ENCODE results near the gene ACOT11.
A peak's percentile ranks its signal among the peaks of the same experiment; 100 is the strongest.
"Not testable (repeated sequence)": the region's sequence is repeated elsewhere in the genome, so short reads cannot be mapped to it uniquely, and the experiment has no call there.

The ACOT11 gene

DNA sequence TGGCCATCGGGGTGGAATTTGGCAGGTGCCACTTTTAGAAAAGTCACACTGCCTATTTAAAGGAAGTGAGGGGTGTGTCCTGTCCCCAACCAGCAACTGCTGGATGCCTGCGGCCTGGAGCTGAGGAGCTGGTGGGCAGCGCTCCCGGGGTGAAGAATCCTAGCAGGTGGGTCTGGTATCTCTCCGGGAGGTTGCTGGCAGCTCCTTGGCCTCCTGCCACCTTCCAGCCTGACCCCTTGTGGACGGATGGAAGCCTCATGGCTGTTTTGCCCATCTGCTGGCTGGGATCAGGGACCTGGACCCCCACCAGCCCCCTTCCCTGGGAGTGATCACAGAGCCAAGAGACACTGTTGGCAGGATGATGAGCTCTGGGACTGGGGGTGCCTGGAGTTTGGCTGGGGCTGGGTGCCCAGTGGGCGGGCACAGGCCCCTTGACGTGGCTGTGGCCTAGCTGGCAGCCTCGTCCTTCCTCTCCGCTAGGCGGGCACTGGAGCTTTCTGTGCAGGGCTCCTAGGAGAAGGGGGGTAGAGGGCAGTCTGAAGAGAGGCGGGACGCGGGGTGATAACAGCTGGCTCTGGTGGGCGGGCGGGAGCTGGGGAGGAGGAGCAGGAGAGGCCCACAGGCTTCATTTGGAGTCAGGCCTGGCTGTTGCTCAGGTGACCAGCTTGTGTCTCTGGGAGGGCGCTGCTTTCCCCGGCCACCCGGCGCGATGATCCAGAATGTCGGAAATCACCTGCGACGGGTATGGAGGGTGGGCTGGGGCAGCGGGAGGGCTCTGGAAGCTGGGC is at the start of gene ACOT11:
TSS of gene ACOT11 (plus strand) at position 628 of the 788 bp plus-strand sequence. CDS start at position 710, 82 bp downstream.
- peak in 54 of 56 donors; percentile 36 to 90 (median 77) for DNase-seq

DNA sequence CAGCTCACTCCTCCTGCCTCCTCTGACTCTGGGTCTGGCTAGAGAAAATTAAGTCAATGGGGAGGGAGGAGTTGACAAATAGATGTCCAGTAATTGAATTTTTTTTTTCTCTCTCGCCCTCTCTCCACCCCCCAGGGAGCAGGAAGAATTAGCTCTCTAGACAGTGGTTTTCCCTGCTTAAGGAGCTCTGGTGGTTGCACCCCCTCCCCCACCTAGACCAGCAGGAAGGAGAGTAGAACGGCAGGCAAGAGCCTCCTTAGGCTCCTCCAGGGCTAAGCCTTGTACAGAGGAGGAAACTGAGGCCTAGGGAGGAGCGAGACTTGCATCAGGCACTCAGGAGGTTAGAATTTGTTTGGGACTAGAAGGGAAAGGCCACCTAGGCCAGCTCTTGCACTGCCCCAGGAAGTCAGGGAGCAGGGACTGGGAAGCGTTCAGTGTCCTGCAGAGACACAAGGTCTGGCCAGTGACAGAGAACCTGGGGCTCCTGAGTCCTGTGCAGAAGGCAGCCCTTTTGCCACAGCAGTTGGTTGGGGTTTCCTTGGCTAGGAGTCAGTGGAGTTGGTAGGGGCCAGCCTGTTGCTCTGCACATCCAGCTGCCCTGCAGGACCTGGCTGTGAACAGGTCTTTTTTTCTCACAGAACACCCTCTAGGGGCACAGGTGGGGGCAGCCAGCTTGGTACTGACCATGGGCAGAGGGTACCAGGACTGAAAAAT is 49.5 kb upstream of the ACOT11 start:
- DNase-seq: no peak

DNA sequence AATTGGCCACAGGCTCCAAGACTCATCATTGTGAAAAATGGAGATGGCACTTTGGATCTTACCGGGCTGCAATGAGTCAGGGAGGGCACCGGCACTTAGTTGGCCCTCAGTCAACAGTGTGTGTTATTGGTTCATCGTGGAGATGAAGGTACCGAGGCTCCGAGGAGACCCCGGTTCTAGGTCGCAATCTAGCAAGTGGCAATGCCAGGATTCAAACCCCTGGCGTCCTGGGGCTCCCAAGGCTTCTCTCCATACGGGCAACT is 49.0 kb upstream of the ACOT11 start:
- DNase-seq: no peak

- peak in 21 of 56 donors; percentile 5 to 66 (median 31) for DNase-seq
These were observed 48.5 kb upstream of the ACOT11 start for GRCh38 chr1:54499360-54500106.

- no peak for DNase-seq
These were observed 48.0 kb upstream of the ACOT11 start for GRCh38 chr1:54500107-54500431.

GRCh38 chr1:54501849-54502248 is 46.2 kb upstream of the ACOT11 start:
- DNase-seq: no peak

DNA sequence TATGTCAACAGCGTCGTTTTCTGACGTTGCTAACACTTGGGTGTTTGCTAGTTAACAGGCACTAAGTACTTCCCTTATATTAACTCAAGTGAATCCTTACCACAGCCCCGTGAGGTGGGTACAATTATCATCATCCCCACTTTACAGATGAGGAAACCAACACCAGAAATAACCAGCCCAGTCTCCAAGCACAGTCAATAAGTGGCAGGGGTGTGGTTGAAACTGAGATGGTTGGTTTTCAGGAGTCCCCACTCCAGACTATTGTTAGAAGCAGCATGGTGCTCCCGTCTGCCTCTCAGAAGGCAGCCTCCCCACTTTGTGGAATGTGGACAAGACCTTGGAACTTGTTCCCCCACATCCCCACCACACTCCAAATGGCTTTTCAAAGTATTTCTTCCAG is 45.7 kb upstream of the ACOT11 start:
- no peak for DNase-seq

DNA sequence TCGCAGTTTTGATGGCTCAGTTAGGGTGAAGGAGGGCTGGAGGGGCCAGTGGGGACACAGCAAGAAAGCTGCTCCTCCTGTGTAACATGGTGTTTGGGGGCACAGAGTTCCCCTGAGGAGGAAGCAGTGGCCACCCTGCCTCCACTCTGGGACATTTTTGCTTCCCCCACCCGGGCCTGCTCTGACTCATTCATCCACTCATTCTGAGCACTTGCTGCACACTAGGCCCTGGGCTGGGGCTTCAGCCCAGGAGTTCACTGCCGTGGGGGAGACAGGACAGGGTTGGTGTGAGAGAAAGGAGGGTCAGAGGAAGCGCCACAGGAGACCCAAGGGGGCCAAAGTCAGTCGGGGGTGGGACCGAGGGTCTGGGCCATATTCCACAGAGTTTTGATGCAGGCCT is 41.4 kb upstream of the ACOT11 start:
- DNase-seq: no peak

DNA sequence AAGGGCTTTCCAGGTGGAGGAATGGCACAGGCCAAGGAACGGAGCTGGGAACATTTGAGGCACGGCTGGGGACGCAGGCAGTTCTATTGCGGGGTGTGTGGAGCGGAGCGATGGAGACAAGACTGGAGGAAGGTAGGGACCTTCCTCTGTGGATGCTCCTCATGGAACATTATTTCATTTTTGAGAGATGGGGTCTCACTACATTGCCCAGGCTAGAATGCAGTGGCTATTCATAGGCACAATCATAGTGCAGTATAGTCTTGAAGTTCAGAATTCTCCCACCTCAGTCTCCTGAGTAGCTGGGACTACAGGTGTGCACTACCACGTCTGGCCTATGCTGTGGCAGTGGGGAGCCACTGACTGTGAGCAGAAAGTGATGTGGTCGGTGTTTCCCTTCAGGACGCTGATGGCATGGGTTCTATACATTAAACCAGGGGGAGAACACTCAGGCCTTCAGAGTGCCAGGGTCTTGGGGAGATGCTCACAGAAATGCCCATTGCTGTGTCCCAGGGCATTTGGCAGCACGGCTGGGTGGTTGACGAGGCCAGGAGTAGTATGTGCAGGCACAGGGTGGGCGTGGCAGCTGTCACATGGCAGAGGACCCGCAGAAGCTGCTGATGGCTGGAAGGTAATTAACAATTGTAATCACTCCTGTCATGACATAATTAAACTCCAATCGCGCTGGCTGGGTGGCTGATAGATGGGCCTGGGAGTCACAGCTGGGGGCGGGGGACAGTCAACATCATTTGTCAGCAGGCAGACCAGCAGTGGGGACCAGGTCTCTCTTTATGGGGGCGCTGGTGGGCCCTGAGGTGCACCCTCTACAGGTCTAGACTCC is 40.8 kb upstream of the ACOT11 start:
- no peak for DNase-seq

DNA sequence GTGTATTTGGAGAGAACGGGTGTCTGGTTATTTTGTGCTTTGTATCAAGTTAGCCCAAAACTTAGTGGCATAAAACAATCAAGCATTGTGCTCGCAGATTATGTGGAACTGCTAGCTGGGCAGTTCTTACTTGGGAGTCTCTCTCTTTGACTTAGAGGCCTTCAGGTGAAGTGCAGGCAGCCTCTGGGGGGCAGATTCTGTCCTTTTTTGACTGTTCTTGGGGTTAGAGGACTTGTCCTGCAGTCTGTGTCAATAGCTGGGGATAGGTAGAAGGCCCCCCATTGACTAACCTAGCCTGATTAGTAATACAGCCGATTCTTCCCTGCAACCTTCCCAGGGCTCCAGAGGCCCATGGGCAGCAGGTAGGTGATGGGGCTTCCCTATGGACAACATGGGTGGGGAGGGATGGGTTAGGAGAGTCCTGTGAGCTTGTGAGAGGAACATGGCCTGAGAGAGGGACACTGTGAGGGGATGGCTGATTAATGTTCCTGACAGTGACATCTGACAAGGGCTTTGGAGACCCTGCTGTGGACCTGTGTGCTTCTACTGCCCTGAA is 37.2 kb upstream of the ACOT11 start:
- DNase-seq: no peak

DNA sequence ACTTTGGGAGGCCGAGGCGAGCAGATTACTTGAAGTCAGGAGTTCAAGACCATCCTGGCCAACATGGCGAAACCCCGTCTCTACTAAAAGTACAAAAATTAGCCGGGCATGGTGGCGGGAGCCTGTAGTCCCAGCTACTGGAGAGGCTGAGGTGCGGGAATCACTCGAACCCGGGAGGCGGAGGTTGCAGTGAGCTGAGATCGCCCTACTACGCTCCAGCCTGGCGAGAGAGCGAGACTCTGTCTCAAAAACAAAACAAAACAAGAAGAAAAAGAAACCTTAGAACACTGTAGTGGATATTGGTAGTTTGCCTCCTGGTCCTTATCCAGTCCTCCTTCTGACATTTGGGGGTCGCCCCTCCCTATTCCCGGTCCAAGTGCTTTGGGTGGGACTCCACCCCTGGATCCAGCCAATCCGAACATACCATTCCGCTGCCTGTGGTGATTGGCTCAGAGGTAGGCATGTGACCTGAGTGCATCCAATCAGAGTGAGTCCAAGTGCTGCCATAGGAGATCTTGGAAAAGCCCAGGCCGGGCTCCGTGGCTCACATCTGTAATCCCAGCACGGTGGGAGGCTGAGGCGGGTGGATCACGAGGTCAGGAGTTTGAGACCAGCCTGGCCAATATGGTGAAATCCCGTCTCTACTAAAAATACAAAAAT is 34.0 kb upstream of the ACOT11 start:
- DNase-seq: not testable (repeated sequence)

DNA sequence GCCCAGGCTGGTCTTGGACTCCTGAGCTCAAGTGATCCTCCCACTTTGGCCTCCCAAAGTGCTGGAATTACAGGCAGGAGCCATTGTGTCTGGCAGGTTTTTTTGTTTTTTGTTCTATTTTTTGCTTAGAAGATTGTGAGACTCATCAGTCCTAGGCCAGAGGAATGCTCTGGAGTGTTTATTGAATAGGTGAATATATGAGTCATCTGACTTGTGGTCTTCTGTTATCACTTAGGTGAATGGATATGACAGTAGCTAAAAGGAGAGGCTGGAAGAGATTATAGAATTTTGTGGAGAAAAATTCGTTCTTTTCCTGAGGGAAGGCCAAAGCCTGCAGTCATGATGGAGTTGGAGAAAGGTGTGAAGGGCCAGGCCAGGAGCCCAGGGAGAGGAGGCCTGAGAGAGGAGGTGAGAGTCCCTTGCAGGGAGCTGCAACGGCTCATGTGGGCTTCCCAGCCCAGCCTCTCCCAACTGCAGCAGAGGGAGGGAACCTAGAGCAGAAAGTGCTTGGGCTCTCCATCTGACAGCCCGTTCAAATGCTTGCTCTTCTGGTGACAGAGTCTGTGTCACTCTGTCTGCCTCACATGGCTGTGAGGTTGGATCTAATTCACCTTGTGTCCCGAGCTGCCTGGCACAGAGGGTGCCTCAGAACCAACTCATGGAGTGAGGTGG is 31.6 kb upstream of the ACOT11 start:
- DNase-seq: no peak

DNA sequence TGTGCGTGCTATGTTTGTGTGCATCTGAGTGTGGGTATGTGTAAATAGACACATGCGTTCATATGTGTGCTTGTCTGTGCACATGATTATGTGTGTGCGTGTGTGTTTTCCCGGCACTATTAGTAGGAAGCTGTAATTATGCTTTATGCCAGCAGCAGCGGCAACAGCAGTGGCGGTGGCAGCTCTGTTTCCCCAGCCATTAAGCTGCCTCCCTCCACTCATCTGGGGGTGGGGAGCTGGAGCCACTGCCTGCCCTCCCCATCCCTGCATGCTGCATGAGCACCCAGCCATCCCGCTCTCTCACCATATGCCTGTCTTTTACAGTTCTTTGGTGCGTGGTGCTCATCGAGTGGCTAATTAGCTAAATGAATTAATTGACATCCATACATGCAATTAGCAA is 30.5 kb upstream of the ACOT11 start:
- DNase-seq: no peak

GRCh38 chr1:54518489-54518888 is 29.5 kb upstream of the ACOT11 start:
- DNase-seq: no peak

DNA sequence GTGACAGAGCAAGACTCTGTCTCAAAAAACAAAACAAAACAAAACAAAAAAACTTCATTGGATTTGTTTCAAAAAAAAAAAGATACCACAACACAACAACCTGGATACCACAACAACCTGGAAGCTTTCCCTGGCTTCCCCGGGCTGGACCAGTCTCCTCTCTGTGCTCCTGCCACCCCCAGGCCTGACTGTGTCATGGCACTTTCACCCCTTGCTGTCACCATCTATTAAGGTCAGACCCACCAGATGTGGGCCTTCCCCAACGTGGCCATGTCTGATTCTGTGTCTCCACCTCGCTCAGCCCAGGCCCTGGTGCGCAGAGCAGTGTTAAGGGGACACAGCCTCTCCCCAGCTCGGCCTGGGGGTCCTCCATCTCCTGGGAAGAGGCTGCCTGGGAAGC is 28.3 kb upstream of the ACOT11 start:
- DNase-seq: no peak

DNA sequence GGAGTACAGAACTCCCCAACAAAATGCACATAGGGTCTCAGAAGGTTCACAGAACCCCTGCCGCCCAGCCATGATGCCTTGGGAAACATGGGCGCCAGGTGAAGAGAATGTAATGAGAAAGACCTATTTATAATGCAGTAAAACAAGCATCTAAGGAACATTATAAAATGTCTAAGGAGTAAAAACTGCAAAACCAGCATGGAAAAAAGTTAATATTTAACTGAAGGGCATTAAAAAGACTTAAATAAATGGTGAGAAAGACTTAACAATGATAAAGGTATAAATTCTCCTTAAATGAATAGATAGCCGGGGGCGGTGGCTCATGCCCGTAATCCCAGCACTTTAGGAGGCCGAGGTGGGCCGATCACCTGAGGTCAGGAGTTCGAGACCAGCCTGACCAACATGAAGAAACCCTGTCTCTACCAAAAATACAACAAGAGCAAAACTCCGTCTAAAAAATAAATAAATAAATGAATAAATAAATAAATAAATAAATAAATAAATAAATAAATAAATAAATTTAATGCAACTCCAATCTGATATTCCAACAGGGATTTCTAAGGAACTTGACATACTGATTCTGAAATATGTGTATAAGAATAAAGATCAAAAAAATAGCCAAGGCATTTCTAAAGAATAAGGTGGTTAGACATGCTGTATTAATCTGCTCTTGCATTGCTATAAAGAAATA is 27.3 kb upstream of the ACOT11 start:
- no peak for DNase-seq

GRCh38 chr1:54526565-54526964 is 21.5 kb upstream of the ACOT11 start:
- DNase-seq: not testable (repeated sequence)

GRCh38 chr1:54528613-54529012 is 19.4 kb upstream of the ACOT11 start:
- DNase-seq: no peak

DNA sequence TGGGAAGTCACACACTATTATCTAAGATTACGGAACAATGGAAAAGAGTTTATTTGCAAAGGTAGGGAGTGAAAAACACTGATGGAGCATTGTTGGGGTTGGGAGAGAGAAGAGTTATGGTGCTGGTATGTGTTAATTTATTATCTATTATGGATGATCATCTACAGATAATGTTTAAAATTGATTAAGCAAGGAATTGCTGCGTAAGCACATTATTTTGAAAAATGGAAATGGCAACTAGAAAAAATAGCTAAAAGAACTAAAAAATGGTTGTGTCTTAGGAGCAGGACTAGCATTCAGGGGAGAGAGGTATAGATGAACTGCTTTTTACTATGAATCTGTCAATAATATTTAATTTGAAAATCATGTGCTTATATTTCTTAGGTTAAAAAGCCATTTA is 16.0 kb upstream of the ACOT11 start:
- DNase-seq: no peak

DNA sequence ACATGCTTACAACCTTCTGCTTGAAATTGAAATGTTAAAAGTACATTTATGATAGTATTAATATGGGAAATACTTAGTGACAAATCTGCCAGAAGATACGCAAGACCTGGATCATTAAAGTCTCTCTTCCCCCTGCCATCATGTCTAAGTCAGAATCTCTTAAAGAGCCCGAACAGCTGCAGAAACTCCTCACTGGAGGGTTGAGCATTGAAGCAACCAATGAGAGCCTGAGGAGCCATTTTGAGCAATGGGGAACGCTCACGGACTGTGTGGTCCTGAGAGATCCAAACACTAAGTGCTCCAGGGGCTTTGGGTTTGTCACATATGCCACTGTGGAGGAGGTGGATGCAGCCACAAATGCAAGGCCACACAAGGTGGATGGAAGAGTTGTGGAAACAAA is 11.4 kb upstream of the ACOT11 start:
- not testable (repeated sequence) for DNase-seq
